HG03565 (cell line): ENCODE data around the gene ERC2.

Experiments
- ATAC-seq: cut with Tn5 transposase; IDR thresholded peaks from one replicate; pipeline ENCODE4 v1.9.1; 2021; ENCODE audit warnings: mild to moderate bottlenecking, moderate library complexity; ENCODE audit not compliant: unreplicated experiment

The ERC2 gene

DNA sequence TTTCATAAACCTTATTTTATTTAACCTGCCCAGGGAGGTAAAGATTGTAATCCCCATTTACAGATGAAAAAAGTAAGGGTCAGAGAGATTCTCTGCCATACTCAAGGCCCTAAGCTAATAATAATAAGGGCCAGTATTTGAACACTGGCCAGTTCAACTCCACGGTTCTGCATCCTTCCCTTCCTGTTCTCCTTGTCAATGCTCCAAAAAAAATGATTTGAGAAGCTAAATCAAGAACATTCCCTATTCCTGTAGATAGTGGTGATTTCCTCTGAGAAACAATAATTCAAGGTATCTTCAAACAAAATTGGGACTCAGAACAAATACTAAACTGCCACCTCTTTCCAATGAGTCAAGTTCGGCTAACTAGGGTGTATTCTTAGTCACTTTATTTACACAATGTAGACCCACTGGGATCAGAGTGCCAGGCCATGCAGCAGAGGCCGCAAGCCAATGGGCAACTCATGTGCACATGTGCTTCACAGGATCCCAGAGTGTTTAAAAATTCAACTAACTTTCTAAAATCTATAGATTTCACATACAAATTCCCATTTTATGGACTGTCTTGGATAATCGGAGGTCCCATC is 521.6 kb downstream of the ERC2 start:
- ATAC-seq, result no peak

DNA sequence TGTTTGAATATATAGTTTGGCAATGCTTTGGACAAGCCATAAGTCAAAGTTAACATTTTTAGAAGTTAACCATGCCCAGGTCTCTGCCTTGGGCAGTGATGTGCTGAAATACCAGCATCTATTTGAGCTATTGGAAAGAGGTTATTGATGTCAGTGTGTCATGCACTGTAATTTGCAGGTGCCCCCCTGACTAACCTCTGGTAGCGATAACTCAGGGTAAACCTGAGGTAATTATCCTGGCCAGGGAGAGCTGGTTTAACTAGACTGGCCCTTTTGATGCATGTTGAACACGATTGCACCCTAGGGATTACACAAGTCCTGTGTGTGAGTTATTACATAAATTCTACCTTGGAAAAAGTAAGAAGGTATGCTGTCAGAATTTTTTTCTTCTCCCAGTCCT is 525.4 kb downstream of the ERC2 start:
- ATAC-seq, result no peak

DNA sequence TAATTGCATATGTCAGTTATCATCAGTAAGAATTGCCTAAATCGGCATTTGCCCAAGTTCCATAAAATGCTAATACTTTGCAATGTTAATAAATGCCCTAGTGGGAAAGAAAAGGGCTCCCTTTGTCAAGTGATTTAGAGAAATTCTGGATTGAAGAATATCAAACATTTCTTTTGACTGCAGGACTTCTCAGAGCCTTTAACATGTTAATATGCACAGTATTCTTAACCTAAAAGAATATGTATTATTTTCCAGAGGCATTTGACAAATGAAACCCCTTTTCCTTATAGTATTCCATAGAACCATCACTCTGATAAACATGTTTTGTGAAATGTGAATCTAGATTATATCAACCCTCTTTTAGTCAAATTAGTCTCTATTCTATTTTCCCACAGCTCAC is 529.0 kb downstream of the ERC2 start:
- no peak for ATAC-seq

DNA sequence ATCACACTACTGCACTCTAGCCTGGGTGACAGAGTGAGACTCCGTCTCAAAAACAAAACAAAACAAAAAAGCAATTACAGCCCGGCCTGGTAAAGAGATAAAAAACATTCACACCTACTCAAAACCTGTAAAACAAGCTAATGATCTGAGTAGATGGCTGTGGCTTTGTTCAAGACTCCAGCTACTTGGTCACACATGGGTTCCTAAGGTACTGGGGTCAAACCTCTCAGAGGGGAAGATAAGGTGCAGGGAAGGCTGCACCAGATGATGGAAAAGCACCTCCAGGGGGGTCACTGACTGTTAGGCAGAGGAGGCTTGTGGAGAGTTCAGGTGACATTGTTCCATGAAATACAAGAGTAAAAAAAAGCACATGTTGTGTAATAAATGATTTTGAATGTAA is 531.0 kb downstream of the ERC2 start:
- no peak for ATAC-seq

DNA sequence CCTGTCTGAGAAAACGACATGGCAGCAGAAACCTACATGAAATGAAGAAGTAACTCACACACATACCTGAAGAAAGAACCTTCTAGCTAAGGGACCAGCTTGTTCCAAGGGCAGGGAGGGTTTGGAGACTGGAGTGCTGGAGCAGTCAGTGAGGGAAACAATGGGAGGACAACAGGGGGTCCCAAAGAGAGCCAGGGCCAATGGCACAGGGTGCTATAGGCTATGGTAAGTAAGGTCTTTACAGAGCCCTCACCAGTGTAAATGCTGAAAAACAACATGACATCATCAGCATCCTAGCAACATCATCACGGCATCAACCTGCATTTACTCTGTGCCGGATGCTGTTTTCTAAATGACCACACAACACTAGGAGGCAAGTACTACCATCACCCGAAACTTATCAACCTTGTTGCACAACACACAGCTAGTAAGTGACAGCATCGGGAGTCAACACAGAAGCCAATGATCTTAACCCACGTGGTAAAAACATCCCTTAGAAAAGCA is 531.7 kb downstream of the ERC2 start:
- ATAC-seq, result no peak

DNA sequence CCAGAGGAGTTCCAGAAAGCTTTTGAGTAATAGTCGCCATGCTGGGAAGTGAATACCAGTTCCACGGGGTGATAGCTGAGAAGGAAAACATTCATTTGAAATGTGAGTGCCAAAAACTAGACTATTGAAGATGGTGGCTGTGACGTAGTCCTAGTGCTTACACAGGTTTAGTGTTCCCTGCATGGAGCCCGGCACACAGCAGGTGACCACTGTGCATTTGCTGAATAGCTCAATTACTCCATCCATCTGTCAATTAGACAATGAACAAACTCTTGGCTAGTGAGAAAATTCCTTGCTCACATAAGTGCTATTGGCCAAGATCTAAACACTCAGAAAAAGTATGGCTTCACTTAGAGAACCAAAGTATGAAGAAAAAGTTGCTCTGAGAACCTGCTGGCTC is 533.0 kb downstream of the ERC2 start:
- ATAC-seq, result no peak

DNA sequence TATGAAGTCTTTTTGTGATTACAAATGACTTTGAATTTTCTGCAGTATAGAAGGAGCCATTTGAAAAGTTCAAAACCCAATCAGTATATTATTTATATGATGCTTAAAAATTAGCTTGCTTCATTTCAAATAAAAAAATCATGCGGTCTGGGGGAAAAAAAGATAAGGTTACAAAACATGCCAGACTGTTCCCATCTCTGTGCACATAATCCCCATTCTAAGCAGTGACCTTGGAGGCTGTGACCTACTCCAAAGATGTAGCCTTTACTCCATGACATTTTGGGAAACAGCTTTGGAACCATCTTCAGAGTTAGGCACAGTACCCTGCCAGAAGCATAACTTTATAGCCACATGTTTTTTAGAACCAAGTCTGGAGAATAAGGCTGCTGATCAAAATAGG is 533.5 kb downstream of the ERC2 start:
- no peak for ATAC-seq

DNA sequence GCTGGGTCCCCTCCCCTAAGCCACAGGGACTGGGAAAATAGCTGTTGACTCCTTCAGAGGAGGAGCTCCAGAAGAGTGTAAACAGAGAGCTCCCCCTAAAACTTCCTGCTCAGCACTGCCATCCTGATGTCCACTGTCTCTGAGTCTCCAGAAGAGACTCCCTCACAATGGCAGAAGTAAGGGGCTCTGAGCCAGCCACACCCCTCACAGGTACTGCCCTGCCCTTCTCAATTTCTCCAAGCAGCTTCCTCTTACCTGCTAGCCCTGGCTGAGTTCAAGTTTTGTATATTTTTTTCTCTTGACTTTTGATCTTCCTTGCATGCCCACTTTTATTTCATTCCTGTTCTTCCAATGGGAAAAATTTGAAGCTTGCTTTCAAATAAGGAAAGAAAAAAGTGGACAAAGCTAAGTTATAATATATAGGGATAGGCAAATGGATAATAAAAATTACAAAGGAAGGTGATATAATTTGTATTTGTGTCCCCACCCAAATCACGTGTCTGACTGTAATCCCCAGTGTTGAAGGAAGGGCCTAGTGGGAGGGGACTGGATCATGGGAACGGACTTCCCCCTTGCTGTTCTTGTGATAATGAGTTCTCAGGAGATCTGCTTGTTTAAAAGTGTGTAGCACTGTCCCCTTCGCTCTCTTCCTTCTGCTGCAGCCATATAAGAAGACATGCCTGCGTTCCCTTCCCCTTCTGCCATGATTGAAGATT is 539.0 kb downstream of the ERC2 start:
- ATAC-seq, result no peak

DNA sequence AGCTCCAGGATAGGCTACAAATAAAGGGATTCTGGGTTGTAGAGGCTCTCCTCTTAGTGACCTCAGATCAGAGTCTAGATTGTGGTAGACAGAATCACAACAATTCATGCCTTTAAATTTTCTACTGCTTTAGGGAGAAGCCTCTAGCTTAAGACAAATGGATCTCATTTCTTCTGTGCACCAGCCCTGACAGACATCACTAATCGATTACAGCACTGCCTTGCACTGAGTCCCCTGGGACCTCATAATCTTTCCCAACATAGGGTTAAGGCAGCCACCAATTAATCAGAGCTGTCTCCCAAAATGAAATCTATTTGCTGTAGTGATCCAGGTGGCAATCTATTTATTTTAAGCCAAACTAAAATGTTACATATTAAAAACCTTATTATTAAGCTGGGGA is 544.6 kb downstream of the ERC2 start:
- no peak for ATAC-seq

DNA sequence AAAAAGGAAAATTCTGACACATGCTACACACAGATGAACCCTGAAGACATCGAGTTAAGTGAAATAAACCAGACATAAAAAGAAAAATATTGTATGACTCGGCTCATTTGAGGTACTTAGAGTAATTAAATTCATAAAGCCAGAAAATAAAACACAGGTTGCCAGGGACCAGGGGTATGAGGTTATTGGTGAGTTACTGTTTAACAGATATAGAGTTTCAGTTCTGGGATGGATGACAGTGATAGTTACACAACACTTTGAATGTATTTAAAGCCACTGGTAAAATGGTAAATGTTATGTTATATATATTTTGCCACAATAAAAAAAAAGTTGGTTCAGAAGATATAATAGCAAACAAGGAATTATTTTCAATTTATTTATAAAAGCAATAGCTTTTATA is 545.1 kb downstream of the ERC2 start:
- ATAC-seq, result no peak

DNA sequence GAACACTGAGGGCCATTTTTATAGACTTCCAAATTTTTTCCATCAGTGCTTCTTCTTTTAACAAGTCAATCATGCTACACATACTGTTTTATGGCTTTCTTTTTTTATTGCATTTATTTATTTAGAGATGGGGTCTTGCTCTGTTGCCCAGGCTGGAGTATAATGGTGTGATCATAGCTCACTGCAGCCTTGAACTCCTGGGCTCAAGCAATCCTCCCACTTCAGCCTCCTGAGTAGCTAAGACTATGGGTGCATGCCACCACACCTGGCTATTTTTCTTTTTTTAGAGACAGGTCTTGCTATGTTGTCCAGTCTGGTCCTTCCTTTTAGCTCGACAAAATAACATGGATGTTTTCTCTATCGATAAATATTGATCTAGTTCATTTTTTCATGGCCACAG is 555.4 kb downstream of the ERC2 start:
- no peak for ATAC-seq

DNA sequence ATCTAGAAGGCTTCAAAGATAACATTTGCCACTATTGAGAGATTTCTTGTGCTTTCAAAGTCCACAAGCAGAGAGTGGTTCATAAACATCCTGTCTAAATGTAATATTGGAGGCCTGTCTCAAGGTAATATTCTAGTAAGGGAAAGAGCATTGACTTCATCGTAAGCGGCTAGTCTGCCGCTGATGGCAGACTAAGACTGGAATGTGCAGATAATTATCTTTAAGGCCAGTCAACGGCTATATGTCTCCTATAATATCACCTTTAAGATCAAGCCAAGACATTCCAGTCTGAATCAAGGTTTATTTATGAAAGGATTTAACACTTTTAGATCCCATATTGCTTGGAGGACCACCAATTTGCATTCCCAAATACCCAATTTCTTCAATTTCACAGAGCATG is 557.0 kb downstream of the ERC2 start:
- no peak for ATAC-seq

DNA sequence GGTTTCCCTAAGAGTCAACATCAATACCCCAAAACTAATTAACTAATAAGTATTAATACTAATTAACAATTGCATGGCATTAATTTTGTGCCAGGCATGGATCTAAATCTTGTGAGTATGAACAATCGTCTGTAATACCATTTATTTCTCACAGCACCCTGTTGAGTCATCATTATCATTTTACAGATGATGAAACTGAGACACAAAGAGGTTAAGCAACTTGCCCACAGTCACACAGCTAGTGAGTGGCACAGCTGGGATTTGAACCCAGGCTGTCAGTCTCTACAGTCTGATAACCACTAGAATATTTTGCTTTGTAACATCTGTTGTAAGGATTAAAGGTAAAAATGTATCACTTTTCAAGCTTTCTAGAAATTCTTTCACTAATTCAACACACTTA is 557.7 kb downstream of the ERC2 start:
- no peak for ATAC-seq

DNA sequence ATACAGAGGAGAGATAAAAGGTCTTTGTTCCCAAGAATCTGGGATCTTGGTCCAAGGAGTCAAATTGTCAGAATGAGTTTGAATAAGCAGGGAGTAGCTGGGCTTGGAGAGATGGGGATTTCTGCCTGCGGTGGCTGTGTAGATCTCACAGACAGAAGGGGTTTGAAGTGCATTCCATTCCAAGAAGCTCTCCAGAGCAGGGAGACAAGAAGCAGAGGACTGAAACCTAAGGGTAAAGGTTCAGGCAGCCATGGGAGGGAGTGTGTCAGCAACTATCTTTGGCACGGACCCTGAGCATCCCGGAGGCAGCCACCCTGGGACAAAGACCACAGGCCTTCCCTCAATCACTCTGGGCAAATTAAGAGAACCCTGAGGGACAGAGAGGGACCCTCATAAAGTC is 558.9 kb downstream of the ERC2 start:
- ATAC-seq, result no peak

DNA sequence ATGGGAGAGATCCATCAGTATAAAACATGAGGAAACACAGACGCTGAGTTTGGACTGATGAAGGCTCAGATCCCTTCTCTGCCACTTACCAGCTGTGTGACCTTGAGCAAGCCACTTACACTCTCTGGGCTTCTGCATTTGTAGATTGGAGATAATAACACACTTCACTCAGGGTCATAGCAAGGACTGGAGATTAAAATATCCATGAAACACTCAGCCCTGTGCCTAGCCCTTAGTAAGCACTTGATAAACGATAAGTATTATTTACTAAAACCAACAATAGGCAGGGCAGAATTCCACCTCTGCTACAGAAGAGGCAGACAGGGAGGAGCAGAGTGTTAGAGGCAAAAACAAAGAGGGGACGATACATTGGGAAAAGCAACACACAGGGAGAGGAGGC is 560.7 kb downstream of the ERC2 start:
- no peak for ATAC-seq

DNA sequence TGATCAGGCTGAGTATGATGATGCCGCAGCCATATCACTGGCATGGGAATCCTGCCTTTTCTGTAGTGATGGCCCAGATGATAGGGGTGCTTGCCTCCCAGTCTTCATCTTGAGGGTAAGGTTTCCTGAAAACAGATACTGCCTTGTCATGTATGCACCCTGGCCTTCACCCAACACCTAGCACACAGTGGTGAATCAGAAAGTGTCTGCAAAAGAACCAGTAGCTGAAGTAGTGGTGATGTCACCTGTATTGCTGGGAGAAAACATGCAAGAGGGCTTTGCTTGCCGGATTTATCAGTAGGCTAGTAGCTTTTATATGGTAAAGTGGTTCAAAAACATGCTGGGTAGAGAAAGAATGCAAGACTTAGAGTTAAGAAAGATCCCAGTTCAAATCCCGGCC is 561.4 kb downstream of the ERC2 start:
- no peak for ATAC-seq

DNA sequence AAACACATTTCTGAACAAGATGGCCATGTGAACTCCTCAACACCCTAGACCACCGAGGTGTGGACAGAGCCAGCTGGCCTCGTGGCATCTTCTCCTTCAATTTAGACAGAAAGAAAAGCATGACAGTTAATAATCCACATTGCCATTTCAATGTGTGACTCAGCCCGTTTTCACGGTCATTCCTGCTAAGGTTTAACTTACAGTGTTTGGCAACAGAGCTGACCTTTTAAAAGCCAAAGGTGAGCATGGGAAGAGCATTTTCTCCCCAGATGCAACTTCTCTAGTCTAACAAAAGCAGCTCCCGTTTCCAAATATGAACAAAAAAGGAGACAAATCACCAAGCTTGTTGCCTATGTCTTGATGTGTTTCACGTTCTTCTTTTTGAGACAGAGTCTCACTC is 563.6 kb downstream of the ERC2 start:
- ATAC-seq, result no peak

DNA sequence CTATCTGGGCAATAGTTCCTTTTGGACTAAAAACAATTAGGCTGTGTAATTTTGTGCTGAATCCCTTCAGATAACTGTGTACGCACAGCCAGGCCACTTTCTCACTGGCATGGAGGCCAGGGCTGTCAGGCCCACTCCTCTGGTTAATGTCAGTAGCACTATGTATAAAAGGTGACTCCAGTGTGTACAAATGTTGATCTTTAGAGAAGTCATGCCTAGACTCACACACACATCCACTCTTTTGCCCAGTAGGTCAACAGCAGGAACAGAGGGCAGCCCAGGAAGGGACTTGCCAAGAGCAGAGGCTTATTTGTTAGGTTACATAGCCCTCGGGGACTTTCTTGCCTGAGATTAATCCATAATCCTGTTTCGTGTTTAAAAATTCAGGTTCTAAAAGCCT is 564.6 kb downstream of the ERC2 start:
- no peak for ATAC-seq

DNA sequence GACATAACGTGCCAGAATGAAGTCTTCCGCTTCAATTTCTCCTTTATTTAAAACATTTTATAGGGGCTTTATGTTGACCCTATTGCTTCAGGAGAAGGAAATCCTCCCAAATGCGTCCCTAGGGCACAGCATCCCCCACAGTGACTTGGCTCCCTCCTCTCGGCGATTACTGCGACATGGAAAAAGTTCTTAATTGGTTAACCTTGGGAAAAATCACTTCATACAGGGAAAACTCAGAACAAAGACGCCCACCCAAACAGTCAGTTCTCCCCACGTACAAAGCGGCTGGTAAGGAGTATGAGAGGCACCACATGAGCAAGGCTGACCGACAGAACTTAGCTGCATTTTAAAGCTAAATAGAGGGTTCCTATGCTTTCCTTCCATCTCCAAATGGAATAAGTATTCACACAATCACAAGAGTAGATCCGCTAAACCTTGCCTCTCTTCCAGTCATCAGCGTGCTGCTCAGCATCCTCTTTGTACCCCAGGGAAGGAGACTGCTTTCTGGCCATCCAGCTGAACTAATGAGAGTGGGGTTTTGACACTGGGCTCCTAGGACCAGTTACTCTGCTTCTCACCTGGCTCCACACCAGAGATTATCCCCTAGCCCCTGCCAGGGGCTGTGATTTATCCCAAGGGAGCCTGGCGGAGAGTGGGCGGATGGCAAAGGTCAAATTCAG is 565.9 kb downstream of the ERC2 start:
- no peak for ATAC-seq

DNA sequence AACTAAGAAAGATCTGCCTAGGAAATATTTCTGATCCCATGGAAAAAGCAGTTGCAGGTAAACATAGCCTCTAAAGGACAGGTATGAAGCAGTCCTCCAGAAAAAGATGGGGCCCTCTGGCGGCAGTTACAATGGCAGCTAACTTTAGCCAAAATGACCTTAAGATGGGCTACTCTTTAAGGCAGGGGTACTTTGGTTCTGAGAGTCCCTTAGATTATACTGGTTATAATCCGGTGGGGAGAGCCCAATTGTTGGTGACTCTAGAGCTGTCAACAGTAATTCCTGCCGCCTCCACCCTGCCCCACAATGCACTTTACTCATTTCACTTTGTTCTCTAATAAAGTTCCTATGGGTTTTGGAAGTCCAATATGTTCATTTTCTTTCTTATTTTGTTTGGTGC is 568.4 kb downstream of the ERC2 start:
- ATAC-seq, result no peak

DNA sequence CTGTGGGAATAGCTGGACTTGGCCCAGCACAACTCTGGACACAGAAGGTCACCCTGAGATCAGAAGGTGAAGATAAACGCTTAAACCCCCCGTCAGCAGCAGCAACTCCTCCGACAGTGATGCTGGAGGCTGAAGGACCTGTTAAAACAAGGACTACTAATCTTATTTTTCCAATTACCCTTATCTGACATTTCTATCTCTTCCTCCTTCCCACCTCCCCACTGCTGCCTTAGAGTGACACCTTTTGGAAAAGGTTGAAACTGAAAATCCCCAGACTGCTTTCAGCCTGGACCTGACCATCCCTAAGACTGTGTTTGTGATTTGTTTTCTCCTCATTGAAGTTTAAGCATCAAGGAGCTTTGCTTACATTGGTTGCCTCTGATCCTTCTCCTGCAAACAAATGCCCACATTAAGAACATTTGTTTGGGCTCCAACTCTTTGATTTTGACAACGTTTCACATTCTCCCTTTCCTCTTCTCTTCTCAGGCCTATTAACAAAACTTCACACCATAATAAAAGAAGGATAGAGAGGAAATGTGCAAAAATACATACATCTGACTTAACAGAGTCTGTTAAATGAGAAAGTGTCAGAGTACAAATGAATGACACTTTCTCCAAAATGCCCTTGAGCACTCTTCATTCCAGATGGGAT is 570.6 kb downstream of the ERC2 start:
- ATAC-seq, result no peak
